Measurements from ENCODE around the gene CHIT1. TPM values are rescaled to one million over a fixed set of nuclear protein-coding genes. Genes with fewer than 3 reads are reported as not detected.

CHIT1 gene
- total RNA-seq, 4 donors from 2014 or later: 0.20 TPM; not detected in 3

DNA sequence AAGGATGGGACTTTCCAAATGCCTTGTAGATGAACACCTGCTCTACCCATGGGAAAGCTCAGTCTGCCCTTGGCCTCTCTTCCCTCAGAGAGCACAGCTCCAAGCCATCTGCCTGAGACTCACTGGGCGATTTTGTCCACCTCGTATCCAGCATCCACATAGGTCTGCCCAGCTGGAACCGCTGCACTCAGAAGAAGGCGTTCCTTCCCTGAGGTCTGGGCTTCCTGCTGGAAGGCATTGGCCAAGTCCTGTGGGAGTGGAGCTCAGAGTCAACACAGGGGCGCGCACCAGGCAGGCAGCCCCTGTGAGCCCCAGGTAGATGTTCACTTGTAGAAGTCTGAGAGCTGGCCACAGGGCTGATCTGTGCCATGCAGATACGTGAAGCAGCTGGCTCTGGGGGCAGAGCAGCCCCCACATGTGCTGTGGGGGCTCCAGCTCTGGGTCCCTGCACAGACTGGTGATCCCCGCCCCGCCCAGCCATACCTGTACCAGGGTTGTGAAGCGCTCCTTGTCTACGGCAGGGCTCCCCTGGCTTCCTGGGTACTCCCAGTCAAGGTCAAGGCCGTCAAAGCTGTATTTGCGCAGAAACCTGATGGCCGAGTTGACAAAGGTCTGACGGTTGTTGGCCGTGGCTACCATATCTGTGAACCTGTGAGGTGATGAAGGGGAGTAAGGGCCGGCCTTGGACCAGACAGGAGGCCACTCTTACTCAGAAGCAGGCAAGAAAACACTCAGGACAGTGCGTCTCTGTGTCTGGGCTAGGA, 6.3 kb downstream of the CHIT1 start:
- Histone ChIP-seq H3K4me3 (no peak overlapping the region), H3K27me3 (no peaks in the 10 kb centered on the region), H3K9me3 (no peaks in the 10 kb centered on the region), H3K36me3 (no peaks in the 10 kb centered on the region), H3K27ac (no peak overlapping the region), H3K4me1 (no peaks in the 10 kb centered on the region)
- TF ChIP-seq, protein P1, sequence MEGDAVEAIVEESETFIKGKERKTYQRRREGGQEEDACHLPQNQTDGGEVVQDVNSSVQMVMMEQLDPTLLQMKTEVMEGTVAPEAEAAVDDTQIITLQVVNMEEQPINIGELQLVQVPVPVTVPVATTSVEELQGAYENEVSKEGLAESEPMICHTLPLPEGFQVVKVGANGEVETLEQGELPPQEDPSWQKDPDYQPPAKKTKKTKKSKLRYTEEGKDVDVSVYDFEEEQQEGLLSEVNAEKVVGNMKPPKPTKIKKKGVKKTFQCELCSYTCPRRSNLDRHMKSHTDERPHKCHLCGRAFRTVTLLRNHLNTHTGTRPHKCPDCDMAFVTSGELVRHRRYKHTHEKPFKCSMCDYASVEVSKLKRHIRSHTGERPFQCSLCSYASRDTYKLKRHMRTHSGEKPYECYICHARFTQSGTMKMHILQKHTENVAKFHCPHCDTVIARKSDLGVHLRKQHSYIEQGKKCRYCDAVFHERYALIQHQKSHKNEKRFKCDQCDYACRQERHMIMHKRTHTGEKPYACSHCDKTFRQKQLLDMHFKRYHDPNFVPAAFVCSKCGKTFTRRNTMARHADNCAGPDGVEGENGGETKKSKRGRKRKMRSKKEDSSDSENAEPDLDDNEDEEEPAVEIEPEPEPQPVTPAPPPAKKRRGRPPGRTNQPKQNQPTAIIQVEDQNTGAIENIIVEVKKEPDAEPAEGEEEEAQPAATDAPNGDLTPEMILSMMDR (IDR thresholded peaks at IDR 0.05 in 4 of 5, conservative IDR thresholded peaks at IDR 0.05 in 1 of 5): no peak
- TF ChIP-seq POLR2A (IDR thresholded peaks at IDR 0.05): no peak
- intact Hi-C loops (cut with DNase I; ENCODE audit: low total_unique reads): no loop called here
- ATAC-seq: no peak
- in situ Hi-C loops (cut with MboI; ENCODE audit: low sequenced_read_pairs in 4 of 4): no loop called here
- no peak for DNase-seq

DNA sequence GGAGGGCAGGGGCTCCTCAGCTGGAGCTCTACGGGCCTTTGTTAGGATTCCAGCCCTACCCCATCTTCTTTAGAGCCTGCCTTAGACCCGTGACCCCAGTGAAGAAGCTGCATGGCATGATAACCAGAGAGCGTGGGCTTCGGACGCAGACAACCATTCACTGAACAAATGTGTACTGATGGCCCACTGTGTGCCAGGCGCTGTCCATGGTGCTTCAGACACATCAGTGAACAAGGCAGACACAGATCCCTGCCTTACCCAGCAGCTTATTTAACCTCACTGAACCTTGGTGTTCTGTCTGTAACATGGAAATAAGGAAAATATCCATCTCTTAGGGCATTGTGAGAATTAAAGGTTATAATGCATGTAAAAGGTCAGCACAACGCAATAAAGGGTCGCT, 9.5 kb downstream of the CHIT1 start:
- DNase-seq (no peak), ATAC-seq (no peak)
- Histone ChIP-seq H3K4me3 (no peak overlapping the region), H3K4me1 (peaks cover 3 to 8% of the 10 kb centered on the region in 2 donors), H3K27me3 (no peaks in the 10 kb centered on the region), H3K27ac (no peak overlapping the region), H3K9me3 (no peaks in the 10 kb centered on the region), H3K36me3 (no peaks in the 10 kb centered on the region)
- intact Hi-C loops (cut with DNase I; ENCODE audit: low total_unique reads) (no loop called here), in situ Hi-C loops (cut with MboI; ENCODE audit: low sequenced_read_pairs in 4 of 4) (loop anchor here (5.0 to 10.0 kb wide), 6 partner anchors 55 to 185 kb away; no protein-coding TSS in a partner anchor)
- TF ChIP-seq, protein P1 (IDR thresholded peaks at IDR 0.05 in 4 of 5, conservative IDR thresholded peaks at IDR 0.05 in 1 of 5): no peak
- TF ChIP-seq POLR2A (IDR thresholded peaks at IDR 0.05): no peak

DNA sequence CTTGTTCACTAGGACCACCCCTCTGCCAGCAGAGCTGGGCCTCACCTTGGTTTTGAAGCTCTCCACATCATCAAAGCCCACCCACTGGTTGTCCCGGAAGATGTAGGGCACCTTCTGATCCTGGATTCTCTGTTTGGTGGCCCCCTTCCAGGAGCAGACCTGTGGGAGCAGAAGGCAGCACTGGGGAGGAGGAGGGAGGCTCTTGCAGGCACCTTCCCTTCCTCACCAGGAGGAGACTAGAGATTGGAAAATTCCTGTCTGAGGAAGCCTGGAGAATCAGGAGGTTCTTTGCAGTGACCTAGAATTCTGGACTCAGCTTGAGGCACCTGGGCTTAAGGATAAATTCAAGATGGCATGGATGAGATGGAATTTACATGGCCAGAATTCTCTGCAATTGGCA, 10.3 kb downstream of the CHIT1 start:
- H3K4me3 ChIP-seq: no peak overlapping the region
- ATAC-seq: no peak
- in situ Hi-C loops (cut with MboI; ENCODE audit: low sequenced_read_pairs in 4 of 4): loop anchor here (5.0 to 10.0 kb wide), 6 partner anchors 54 to 184 kb away; no protein-coding TSS in a partner anchor
- H3K9me3 ChIP-seq: no peaks in the 10 kb centered on the region
- intact Hi-C loops (cut with DNase I; ENCODE audit: low total_unique reads): no loop called here
- peaks cover 3 to 8% of the 10 kb centered on the region in 2 donors for H3K4me1 ChIP-seq
- H3K36me3 ChIP-seq: no peaks in the 10 kb centered on the region
- DNase-seq: no peak
- no peaks in the 10 kb centered on the region for H3K27me3 ChIP-seq
- no peak overlapping the region for H3K27ac ChIP-seq
- no peak for TF ChIP-seq POLR2A (IDR thresholded peaks at IDR 0.05)
- TF ChIP-seq, protein P1 (IDR thresholded peaks at IDR 0.05 in 4 of 5, conservative IDR thresholded peaks at IDR 0.05 in 1 of 5): no peak

DNA sequence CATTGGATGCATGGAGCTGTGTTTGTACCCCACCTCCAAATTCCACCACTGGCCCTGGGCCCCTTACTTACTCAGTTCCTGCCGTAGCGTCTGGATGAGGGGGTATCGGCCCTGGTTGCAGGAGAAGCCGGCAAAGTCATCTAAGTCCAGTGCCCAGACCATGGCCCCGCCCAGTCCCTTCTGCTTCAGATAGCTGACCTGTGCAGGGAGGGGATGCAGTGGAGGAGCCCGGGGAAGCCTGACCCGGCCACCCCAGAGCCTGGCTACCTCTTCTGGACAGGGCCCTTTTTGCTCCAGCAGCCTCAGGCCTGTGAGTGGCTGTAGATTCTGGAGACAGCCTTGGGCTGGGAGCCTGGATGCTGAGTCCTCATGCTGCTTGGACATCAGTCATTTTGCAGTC, 11.8 kb downstream of the CHIT1 start:
- intact Hi-C loops (cut with DNase I; ENCODE audit: low total_unique reads) (no loop called here), in situ Hi-C loops (cut with MboI; ENCODE audit: low sequenced_read_pairs in 4 of 4) (loop anchor here (5.0 to 10.0 kb wide), 6 partner anchors 53 to 183 kb away; no protein-coding TSS in a partner anchor)
- ATAC-seq (no peak), DNase-seq (no peak)
- Histone ChIP-seq H3K9me3 (no peaks in the 10 kb centered on the region), H3K27me3 (no peaks in the 10 kb centered on the region), H3K4me3 (no peak overlapping the region), H3K36me3 (no peaks in the 10 kb centered on the region), H3K27ac (no peak overlapping the region), H3K4me1 (peaks cover 3 to 8% of the 10 kb centered on the region in 2 donors)
- TF ChIP-seq, protein P1 (IDR thresholded peaks at IDR 0.05 in 4 of 5, conservative IDR thresholded peaks at IDR 0.05 in 1 of 5): no peak
- no peak for TF ChIP-seq POLR2A (IDR thresholded peaks at IDR 0.05)
